Left ventricle myocardium inferior (tissue), 1 donor: ENCODE results near the gene SPNS2. TPM values are rescaled to one million over a fixed set of nuclear protein-coding genes. Genes with fewer than 3 reads are reported as not detected.

ENCODE experiments used
- DNase-seq: peaks from one replicate; pipeline ENCODE4 v3.0.0-alpha.2; 2020
- H3K27ac ChIP-seq: fragments of 200-600 bp; replicated peaks from 2 replicates; pipeline ENCODE4 v1.8.0; 2021
- H3K27me3 ChIP-seq: fragments of 200-600 bp; 2 replicates; pipeline ENCODE4 v1.8.0; 2021; ENCODE audit warnings: low read depth
- H3K36me3 ChIP-seq: fragments of 200-600 bp; 2 replicates; pipeline ENCODE4 v1.8.0; 2021
- H3K4me1 ChIP-seq: fragments of 200-600 bp; 2 replicates; pipeline ENCODE4 v1.8.0; 2021
- H3K4me3 ChIP-seq: fragments of 200-600 bp; 2 replicates; pipeline ENCODE4 v1.8.0; 2021; ENCODE audit warnings: mild to moderate bottlenecking, moderate library complexity
- H3K9me3 ChIP-seq: fragments of 200-600 bp; replicated peaks from 2 replicates; pipeline ENCODE4 v1.8.0; 2021
- intact Hi-C: fragments of 100-400 bp; cut with micrococcal nuclease; formaldehyde crosslinking; loops from one replicate; pipeline ENCODE4 v1.11.0; 2022
- total RNA-seq: library from RNA; stranded (reverse); fragmentation: NEBNext Ultra II Directional; extraction: Animal tissue kit (Norgen Biotek cat#: 25700); gene quantifications from one replicate; pipeline ENCODE4 v1.2.1, GENCODE V29; 2021
- TF ChIP-seq, protein P1 (sequence below): fragments of 200-600 bp; IDR thresholded peaks from 2 replicates; pipeline ENCODE4 v1.8.0; 2021; ENCODE audit warnings: antibody characterized with exemption, mild to moderate bottlenecking, borderline replicate concordance
- donor health status: DM: no; HTN: yes; CAD: no; lungs with severe emphysema.

Gene SPNS2
- total RNA-seq, 1 donor from 2014 or later, result 11.2 TPM

DNA sequence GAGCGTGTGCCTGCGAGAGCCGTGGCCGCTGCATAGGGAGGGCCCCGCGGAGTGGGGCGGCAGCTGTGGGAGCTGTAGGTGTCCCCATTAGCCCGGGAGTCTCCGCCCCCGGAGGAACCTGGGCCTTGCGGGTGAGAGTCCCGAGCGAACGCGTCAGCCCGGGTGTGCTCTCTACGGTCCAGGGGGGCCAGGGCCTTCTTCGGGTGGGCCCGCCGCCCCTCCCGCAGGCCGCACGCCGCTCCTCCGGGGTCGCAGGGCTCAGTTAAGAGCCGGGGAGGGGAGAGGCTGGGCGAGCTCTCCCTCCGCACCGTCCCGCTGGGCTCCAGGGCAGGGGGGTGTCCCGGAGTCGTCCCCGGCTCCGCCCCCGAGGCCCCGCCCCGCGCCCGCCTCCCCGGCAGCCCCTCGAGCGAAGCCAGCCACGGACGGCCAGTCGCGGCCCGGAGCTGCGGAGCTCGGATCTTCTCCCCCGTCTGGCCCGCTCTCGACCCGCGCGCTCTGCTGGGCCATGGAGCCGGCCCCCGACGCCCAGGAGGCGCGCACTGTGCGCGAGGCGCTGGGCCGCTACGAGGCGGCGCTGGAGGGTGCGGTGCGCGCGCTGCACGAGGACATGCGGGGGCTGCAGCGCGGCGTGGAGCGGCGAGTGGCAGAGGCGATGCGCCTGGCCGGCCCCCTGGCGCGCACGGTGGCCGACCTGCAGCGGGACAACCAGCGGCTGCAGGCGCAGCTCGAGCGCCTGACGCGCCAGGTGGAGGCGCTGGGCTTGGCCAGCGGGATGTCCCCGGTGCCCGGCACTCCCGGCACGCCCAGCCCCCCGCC is 85.6 kb downstream of the SPNS2 start, which contains the start of gene SMTNL2:
Gene SMTNL2 (plus strand): TSS at position 429 of the 816 bp plus-strand sequence. CDS start 77 bp downstream, at position 506.
- peak; percentile 80 for DNase-seq
- no peaks in the 10 kb centered on the region for H3K9me3 ChIP-seq
- intact Hi-C loops, result no loop called here
- H3K36me3 ChIP-seq, result no peaks in the 10 kb centered on the region
- TF ChIP-seq, protein P1, sequence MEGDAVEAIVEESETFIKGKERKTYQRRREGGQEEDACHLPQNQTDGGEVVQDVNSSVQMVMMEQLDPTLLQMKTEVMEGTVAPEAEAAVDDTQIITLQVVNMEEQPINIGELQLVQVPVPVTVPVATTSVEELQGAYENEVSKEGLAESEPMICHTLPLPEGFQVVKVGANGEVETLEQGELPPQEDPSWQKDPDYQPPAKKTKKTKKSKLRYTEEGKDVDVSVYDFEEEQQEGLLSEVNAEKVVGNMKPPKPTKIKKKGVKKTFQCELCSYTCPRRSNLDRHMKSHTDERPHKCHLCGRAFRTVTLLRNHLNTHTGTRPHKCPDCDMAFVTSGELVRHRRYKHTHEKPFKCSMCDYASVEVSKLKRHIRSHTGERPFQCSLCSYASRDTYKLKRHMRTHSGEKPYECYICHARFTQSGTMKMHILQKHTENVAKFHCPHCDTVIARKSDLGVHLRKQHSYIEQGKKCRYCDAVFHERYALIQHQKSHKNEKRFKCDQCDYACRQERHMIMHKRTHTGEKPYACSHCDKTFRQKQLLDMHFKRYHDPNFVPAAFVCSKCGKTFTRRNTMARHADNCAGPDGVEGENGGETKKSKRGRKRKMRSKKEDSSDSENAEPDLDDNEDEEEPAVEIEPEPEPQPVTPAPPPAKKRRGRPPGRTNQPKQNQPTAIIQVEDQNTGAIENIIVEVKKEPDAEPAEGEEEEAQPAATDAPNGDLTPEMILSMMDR, result no peak
- peaks cover 39% of the 10 kb centered on the region for H3K27me3 ChIP-seq
- peaks cover 69% of the 10 kb centered on the region for H3K4me1 ChIP-seq
- H3K4me3 ChIP-seq, result peak within 1 kb of the TSS; percentile 72
- peak within 1 kb of the TSS; percentile 93 for H3K27ac ChIP-seq

DNA sequence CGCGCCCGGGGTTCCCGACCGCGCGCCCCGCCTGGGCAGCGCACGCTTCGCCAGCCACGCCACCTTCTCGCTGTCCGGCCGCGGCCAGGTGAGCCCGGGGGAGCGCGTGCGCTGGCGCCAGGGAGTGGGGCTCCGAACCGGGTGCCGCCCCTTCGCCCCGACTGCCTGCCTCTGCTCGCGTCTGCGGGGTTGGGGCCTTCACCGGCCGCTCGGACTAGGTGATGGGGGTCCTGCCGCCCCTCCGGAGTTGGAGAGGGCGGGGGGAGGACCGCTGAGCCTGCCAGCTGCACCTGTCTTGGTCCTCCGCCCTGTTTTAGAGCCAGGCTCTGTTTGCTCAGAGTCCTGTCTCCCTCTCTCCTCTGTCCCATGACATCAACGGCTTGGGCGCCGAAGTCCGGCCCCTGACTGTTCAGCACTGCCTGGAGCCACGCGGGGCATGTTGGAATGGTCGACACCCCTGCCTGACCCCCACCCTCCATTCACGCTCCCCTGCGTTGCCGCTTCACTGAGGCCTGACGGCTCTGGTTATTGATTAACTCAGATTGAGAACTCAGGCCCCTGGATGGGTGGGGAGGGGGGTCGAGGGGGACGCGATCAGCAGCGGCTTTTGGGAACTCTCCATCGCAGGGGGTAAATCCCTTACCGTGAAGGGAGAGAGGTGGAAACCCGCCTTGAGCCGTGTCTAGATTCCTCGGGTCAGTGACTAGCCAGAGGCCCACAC is 86.4 kb downstream of the SPNS2 start:
- H3K36me3 ChIP-seq, result no peaks in the 10 kb centered on the region
- H3K9me3 ChIP-seq, result no peaks in the 10 kb centered on the region
- no peak for DNase-seq
- peaks cover 39% of the 10 kb centered on the region for H3K27me3 ChIP-seq
- H3K27ac ChIP-seq, result peak overlapping the region; percentile 93
- H3K4me3 ChIP-seq, result peak overlapping the region; percentile 72
- intact Hi-C loops, result no loop called here
- H3K4me1 ChIP-seq, result peaks cover 73% of the 10 kb centered on the region
- TF ChIP-seq, protein P1, result no peak

DNA sequence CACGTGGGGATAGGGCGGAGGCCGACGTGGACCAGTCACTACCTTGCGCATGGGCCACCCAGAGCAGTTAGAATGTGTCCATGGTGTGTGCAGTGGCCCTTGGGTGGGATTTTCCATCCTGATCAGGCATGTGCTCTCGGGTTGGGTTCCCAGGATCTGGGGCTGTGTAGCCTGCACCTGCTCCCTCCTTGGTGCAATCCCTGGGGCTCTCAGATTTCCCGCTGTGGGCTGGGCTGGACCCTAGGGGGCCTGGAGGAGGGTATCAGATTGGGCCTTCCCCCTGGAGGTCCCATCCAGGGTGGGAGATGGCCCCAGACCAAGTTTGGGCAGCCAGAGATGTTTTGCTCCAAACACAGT is 86.9 kb downstream of the SPNS2 start:
- Histone ChIP-seq H3K27me3 (peaks cover 39% of the 10 kb centered on the region), H3K27ac (peak overlapping the region; percentile 93), H3K9me3 (no peaks in the 10 kb centered on the region), H3K4me1 (peaks cover 78% of the 10 kb centered on the region), H3K4me3 (peak overlapping the region; percentile 72), H3K36me3 (no peaks in the 10 kb centered on the region)
- TF ChIP-seq, protein P1, result no peak
- intact Hi-C loops, result no loop called here
- no peak for DNase-seq

DNA sequence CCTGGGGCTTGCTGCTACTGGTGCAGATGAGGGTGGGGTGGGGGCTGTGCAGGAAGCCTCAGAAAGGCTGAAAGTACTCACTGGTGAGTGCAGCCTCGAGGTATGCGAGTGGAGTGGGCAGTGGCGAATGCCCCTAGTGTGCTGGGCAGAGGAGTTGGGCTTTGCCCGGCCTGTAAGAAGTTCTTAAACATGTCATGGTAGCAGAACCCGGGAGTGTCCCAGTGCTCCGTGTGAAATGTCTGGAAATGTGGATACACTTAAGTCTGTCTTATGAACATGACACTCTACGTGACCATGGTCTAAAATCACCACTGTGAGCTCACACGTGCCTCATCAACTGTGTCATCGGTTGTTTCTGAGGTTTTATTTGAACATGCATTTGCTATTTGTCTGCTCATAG is 87.4 kb downstream of the SPNS2 start:
- intact Hi-C loops, result no loop called here
- H3K36me3 ChIP-seq, result no peaks in the 10 kb centered on the region
- H3K9me3 ChIP-seq, result no peaks in the 10 kb centered on the region
- TF ChIP-seq, protein P1, result no peak
- peak overlapping the region; percentile 93 for H3K27ac ChIP-seq
- peak overlapping the region; percentile 72 for H3K4me3 ChIP-seq
- DNase-seq, result no peak
- peaks cover 83% of the 10 kb centered on the region for H3K4me1 ChIP-seq
- peaks cover 39% of the 10 kb centered on the region for H3K27me3 ChIP-seq

DNA sequence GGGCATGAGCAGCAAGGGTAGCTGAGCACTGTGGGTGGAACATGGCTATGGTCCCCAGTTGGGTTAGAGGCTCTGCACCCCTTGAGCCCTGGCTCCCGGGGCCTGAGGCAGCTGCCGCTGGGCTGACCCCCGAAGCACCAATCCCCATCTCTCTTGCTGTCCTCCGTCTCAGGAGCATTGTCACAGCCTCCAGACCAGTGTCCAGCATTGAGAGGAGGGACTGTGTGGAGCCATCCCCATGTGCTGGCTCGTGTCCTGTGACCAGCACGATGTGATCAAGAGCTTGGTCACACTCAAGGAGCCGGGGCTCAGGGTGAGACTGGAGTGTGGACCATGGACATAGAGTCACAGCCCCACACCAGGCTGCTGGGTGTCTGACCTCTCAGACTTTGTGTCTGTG is 88.5 kb downstream of the SPNS2 start:
- DNase-seq, result no peak
- Histone ChIP-seq H3K4me3 (peak overlapping the region; percentile 72), H3K36me3 (no peaks in the 10 kb centered on the region), H3K27me3 (peaks cover 32% of the 10 kb centered on the region), H3K4me1 (peaks cover 93% of the 10 kb centered on the region), H3K27ac (peak overlapping the region; percentile 93), H3K9me3 (no peaks in the 10 kb centered on the region)
- intact Hi-C loops, result no loop called here
- TF ChIP-seq, protein P1, result no peak
